ENCODE results near the gene KPTN.

Gene KPTN

DNA sequence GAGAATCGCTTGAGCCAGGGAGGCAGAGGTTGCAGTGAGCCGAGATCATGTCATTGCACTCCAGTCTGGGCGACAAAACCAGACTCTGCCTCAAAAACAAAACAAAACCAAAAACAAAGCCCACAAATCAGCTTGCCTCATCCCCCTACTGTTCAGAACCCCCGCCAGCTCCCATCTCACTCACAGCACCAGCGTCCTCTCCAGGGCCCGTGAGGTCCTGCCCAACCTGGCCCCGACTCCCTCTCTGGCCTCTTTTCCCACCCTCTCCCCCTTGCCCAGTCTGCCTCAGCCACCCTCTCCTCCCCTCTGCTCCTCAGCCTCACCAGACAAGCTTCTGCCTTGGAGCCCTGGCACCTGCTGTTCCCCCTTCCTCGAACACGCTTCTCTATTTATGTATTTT, 16.1 kb downstream of the KPTN start:
- no peak for DNase-seq (ENCODE audit: low read depth)

DNA sequence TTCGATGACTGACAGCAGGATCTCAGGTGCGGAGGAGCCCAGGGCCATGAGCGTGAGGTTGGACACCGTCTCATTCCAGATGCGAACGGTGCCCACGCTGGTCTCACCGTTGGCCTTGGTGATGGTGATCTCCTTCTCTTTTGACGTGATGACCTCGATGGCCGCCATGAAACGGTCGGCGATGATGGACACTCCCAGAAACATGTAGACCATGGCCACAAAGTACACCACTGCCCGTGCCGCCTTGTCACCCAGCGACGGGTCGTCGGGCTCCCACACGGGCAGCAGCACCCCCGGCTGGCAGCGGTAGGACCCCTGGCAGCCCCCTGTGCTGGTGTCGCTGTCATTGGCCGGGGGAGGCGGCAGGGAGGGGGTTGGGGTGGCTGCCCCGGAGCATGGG, 18.1 kb downstream of the KPTN start:
- no peak for DNase-seq (ENCODE audit: low read depth)

GRCh38 chr19:47464675-47465419, 19.2 kb downstream of the KPTN start:
- DNase-seq (ENCODE audit: low read depth) = no peak

GRCh38 chr19:47461876-47462275, 22.1 kb downstream of the KPTN start:
- DNase-seq (ENCODE audit: low read depth) = no peak

GRCh38 chr19:47459477-47459876, 24.5 kb downstream of the KPTN start:
- no peak for DNase-seq (ENCODE audit: low read depth)

DNA sequence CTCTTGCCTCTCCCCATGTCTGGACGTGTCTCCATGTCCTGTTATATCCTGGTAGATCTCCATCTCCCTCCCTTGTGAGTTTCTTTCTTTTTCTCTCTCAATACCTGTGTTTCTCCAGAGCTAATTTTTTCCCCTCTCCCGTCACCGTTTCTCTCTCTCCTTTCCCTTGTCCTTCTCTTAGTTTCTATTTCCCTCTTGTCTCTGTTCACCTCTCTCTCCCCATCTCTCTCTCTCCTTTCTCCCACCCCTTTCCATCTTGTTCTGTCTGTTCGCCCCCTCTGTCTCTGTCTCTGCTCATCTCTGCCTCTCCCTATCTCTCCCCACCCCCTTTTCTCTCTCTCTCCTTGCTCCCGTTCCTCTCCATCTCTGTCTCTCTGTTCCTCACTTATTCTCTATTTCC, 25.3 kb downstream of the KPTN start:
- no peak for DNase-seq (ENCODE audit: low read depth)

- no peak for DNase-seq (ENCODE audit: low read depth)
These were observed 27.1 kb downstream of the KPTN start for GRCh38 chr19:47456721-47457474.

DNA sequence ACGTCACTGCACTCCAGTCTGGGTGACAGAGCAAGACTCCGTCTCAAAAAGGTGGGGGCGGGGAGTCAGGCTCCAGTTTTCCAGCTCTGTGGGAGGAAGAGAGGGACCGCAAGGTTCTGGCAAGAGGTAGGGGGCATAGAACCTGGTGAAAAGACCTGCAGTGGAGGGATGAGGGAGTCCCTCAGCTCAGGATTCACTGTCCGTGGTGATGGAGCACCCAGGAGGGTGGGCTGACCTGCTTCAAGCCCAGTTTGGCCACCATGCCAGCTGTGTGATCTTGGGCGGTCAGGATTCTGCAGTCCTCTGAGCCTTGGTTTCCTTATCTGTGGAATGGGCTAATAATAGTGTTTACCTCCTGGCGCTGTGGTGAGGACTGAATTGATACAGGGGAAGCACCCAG, 33.5 kb downstream of the KPTN start:
- DNase-seq (ENCODE audit: low read depth) = no peak

GRCh38 chr19:47448360-47448727, 35.7 kb downstream of the KPTN start:
- DNase-seq (ENCODE audit: low read depth) = no peak

DNA sequence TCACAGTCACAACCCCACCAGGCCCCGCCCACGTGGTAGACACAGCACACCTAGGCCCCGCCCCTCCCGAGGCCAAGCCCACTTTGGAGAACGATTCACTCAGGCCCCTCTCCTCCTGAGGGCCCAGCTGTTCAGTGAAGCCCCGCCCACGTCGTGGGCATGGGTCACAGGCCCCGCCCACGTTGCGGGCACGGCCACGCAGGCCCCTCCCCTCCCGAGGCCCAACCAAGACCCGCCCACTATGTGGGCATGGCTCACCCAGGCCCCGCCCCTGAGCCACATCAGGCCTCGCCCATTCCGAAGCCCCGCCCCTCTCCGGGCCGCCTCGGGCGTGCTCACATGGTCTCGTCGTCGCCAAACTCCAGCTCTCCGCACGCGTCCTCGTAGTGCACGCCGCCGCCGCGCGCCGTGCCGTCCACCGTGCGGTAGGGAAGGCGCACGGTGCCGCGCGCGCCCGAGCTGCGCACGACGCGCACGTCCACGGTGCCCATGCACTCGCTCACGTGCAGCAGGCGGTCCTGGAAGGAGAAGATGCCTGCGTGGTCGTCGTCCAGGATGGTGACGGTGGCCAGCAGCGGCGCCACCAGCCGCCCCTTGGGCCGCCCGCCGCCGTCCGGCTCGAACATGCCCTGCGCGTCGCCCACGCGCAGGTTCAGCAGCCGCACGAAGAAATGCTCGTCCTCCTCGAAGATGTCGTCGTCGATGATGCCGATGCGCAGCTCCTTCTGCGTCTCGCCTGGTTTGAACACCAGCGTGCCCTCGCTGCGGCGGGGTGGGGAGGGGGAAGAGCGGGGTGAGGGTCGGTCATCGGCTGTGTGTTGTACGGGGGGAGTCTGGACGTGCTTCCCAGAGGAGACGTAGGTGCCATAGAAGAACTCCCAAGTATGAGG, 36.3 kb downstream of the KPTN start:
- no peak for DNase-seq (ENCODE audit: low read depth)

- no peak for DNase-seq (ENCODE audit: low read depth)
These were observed 37.2 kb downstream of the KPTN start for GRCh38 chr19:47446534-47447469.

GRCh38 chr19:47445937-47446402, 38.0 kb downstream of the KPTN start:
- DNase-seq (ENCODE audit: low read depth) = no peak

DNA sequence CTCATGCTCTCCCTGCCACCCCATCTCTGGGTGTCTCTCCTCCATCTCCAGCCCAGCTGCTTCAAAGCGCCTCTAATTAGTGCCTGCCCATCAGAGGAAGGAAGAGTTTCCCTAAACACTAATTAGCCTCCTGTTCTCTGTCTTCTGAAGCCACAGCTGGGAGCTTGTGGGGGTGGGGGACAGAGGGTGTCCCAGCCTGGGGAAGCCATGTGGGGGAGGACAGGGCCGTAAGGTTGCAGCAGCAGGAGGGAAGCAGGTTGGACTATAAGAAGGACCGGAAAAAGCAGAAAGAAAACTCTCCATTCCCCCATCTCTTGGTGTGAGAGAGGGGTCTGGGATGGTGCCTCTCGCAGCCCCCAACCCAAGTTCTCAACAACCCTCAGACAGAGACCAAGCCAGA, 38.5 kb downstream of the KPTN start:
- DNase-seq (ENCODE audit: low read depth) = no peak

- no peak for DNase-seq (ENCODE audit: low read depth)
These were observed 39.6 kb downstream of the KPTN start for GRCh38 chr19:47444388-47444821.

- DNase-seq (ENCODE audit: low read depth) = no peak
These were observed 40.7 kb downstream of the KPTN start for GRCh38 chr19:47443331-47443730.

GRCh38 chr19:47438793-47439220, 45.2 kb downstream of the KPTN start:
- no peak for DNase-seq (ENCODE audit: low read depth)

GRCh38 chr19:47437500-47437899, 46.5 kb downstream of the KPTN start:
- DNase-seq (ENCODE audit: low read depth) = no peak

DNA sequence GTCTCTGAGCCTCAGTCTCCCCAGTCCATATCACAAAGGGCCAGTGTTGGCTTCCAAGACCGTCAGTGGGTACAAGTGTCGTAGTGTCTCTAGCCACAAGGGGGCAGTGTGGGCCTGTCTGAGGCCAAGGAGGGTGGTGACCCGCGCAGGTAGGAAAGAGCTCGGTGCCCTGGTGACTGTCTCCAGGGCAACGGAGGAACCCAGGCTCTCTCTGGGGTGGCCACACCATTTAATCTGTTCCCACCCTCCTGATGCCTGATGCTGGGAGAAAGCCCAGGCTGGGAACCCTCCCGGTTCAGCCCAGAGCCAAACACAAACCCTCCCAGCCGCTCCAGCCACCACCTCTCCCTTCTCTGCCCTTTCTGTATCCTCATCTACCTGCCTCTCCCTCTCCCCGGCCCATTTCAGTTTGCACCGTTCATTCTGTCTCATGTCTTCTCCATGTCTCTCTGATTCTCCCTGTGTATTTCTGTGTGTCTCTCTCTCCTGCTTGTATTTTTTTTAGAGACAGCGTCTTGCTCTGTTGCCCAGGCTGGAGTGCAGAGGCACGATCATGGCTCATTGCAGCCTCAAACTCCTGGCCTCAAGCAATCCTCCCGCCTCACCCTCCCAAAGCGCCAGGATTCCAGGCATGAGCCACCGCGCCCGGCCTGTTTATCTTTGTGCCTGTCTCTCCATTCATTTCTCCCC, 47.2 kb downstream of the KPTN start:
- DNase-seq (ENCODE audit: low read depth) = peak; percentile 51

DNA sequence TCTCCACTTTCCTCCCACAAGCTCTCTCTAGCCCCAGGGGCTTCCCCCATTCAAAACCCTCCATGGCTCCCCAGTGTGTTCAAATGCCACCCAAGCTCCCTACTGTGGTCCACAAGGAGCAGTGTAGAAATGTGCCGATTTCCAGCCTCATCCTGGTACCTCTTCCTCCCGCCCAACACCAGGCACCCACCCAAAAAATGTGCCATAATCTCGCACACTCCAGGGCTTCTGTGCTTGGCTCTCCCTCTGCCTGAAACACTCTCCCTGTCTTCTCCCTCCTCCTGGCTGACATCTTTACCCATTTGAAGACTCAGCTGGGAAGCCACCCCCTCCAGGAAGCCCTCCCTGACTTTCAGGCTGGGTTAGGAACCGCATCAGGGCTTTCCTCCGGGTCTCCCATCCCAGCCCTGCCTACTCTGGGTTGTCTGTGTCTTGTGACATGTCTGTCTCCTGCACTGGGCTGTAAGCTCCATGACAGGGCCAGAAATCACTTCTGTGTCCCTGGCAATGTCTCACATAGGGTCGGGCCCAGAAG, 48.1 kb downstream of the KPTN start:
- DNase-seq (ENCODE audit: low read depth) = no peak

DNA sequence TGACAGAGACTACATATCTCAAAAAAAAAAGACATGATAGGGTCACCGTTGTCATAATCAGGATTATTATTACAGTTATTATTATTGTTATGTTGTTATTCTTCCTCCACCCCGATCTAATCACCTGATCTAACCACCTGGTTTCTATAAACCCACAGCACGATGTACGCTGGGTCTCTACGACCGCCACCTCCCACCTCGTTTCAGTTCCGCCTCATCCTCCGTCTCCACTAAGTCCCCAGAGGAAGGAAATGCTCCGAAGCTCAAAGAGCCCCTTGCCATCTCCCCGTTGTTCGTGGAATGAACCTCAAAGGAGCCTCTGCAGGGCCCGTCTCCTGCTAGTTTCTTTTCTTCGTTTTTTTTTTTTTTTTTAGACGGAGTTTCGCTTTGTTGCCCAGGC, 48.8 kb downstream of the KPTN start:
- DNase-seq (ENCODE audit: low read depth) = no peak

Data from HS-27A (cell line).